Daoy (cell line): Measurements from ENCODE around the gene IL17RB. TPM values are rescaled to one million over a fixed set of nuclear protein-coding genes. Genes with fewer than 3 reads are reported as not detected.
A peak's percentile ranks its signal among the peaks of the same experiment; 100 is the strongest.

ENCODE experiments used
- DNase-seq: peaks from one replicate; pipeline ENCODE4 v3.0.0-alpha.2; 2015; ENCODE audit warnings: low read depth
- total RNA-seq: library from RNA; depleted of rRNA; stranded (reverse); fragments of >200 nt; shearing (Covaris generic); gene quantifications from 2 replicates; pipeline ENCODE4 v1.2.3, GENCODE V29; 2014; rRNA removed

Gene IL17RB, protein sequence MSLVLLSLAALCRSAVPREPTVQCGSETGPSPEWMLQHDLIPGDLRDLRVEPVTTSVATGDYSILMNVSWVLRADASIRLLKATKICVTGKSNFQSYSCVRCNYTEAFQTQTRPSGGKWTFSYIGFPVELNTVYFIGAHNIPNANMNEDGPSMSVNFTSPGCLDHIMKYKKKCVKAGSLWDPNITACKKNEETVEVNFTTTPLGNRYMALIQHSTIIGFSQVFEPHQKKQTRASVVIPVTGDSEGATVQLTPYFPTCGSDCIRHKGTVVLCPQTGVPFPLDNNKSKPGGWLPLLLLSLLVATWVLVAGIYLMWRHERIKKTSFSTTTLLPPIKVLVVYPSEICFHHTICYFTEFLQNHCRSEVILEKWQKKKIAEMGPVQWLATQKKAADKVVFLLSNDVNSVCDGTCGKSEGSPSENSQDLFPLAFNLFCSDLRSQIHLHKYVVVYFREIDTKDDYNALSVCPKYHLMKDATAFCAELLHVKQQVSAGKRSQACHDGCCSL
- 1.9 and 3.1 TPM in 2 replicates for total RNA-seq

DNA sequence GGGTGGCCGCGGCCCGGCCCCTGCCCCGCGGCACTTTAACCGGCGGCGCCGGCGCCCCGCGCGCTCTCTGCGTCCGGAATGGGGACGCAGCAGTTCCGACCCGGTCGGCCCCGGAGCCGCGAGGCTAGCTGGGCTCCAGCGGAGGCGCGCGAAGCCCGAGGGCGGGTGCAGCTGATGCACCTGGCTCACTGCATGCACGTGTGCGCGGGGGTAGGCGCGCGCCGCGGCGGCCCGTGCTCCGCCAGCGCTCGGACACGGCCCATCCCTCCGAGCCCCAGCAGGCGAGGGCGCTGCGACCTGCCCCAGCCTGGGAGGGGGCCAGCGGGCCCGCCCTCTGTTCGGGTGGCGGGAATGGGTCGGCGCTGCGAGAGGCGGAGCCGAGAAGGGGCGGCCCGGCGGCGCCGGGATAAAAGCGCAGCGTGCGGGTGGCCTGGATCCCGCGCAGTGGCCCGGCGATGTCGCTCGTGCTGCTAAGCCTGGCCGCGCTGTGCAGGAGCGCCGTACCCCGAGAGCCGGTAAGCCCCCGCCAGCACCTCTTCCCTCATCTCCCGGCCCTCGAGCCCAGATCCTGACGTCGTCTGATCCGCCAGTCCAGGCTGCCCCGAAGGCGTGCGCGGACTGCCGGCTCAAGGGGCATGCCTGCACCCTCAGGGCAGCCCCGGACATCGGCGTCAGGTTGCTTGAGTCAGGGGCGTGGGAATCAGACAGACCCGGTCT, at the start of gene IL17RB, which contains the start of gene CHDH:
IL17RB (plus strand) TSS at position 435 of the 717 bp plus-strand sequence; CDS start at position 456, 21 bp downstream.
CHDH (minus strand) TSS at position 286 of the 717 bp plus-strand sequence. CDS start 22,411 bp downstream, outside the sequence.
- peak; percentile 57 for DNase-seq

DNA sequence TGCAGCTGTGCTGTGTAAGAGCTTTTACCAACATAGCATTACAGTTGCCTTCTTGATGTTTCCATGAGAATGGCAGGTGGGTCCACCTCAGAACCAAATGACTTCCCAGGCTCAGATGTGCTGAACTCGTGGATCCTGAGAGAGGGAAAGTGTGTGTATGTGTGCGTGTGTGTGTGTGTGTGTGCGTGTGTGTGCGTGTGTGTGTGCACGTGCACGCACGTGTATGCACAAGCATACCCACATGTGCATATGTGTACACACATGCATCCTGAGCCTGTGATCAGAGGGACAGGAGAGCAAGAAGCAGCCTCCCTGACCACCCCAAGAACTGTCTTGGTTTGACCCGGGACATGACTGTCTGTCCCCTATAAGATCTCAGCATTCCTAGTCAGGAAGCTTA, 48.2 kb upstream of the IL17RB start:
- DNase-seq = no peak

DNA sequence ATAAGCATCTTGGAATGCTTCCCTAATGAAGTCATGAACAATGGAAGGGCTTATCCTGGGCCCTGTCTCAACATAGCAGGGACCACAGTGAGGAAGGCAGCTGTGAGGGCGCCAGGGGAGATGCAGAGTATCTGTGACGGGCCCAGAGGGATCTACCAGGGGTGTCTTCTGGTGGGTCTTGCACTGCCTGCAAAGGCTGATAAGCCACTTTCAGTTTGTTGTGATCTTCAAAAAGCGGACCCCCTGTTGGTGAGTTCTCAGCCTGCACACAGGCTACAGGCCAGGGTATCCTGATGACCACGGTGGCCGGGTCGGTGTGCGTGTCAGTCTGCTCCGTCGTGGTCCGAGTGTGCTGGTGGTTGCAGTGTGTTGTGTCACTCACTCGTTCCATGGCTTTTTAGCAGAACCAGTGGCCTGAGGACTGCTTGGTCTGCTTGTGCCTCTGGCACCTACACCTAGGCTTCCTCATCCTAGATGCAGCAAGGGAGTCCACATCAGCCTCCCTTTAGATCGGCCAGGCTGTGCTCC, 47.0 kb upstream of the IL17RB start:
- DNase-seq = no peak

- DNase-seq = no peak
These were observed 46.1 kb upstream of the IL17RB start for GRCh38 chr3:53800041-53800906.

- DNase-seq = no peak
These were observed 45.0 kb upstream of the IL17RB start for GRCh38 chr3:53801319-53801718.

DNA sequence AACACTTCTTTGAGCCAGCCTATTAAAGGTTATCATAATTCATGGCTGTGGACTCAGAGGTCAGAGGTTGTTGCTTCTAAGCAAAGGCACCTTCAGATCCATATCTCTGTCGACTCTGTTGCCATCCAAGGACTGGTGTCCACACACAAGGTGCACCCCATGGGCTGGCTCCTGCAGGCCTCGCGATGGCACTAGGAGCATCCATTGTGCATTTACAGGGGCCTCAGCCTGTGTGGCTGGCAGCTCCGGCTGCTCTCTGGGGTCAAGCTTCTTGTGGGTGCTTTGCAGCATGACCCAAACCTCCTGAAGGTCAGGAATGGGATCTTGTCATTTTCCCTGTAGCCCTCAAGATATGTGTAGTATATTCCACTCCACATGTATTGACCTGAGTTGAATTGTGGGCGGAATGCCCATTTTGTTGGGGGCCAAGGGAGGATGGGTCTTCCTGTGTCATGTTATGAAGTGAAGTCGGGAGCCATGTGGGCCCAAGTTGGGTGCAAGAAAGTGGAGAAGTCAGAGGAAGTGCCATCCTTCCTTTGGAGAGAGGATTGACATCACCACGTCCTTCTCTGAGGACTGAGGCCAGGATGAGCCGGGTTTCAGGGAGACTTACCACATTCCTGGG, 44.0 kb upstream of the IL17RB start:
- DNase-seq = no peak

- DNase-seq = no peak
These were observed 43.1 kb upstream of the IL17RB start for GRCh38 chr3:53803124-53803815.

DNA sequence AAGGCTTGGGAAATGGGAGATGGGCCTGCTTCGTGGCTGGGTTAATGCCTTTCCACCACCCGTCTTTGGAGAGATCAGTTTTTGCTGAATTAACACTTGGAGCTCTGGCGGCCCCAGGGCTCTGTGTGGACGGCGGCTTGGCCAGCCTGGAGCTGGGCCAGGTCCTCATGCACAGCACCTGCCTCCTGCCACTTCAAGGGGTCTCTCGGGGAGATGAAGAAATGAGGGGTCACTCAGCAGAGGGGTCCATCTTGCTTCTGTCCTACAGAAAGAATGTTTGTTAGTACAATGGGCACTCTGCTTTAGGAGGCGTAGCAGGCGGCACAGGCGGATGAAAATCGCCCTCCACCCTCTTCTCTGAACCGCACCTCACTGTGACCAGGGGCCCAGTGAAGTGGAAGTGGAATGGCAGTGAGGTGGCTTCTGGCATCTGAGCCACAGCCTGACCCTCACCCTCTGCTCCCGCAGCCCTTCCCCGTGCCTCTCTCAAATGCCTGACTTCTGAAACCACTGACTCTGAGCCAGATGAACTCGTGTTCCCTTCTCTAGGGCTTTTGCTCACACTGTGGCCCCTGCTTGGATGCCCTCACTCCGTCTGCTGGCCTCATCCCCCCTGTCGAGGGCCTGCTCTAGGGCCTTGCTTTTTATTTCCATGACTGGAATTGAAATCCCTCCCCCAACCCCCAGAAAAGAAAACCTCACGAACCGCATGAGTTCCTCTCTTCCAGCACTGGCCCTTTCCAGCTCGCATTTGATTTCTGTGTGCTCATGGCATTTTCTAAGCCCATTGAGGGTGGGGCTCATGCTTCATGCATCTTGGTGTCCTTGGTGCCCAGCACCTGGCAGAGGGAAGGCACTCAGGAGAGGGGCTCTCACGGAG, 42.3 kb upstream of the IL17RB start:
- no peak for DNase-seq

DNA sequence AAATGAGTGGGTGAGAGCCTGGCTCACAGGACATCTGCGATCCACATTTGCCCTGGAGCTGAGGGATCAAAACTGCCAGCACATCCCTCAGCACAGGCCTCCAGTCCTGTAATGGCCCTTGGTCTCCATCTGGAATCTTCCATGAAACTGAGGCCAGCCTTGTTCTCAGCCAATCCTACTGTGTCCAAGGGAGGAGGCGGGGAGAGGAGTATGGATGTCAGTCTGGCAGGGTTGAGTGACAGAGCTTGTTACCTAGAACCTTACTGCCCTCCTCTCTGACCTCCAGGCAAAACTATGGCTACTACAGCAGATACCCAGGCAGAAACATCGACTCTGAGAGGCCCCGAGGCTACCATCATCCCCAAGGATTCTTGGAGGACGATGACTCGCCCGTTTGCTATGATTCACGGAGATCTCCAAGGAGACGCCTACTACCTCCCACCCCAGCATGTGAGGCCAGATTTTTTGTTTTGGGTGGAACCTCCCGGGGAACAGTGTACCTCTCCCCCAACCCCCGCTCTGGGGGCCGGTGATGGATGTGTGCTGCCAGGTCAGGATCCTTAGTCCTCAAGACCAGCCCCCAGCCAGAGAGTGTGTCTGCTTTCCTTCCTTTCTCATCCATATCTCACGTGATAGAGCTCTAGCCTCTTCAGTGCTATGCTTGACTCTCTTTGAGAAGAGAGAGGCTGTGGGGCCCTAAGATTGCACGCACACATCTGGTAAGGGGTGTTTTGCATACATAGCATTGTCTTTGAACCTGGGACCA, 41.5 kb upstream of the IL17RB start:
- peak; percentile 62 for DNase-seq

- DNase-seq = no peak
These were observed 40.8 kb upstream of the IL17RB start for GRCh38 chr3:53805463-53806159.

- DNase-seq = no peak
These were observed 39.9 kb upstream of the IL17RB start for GRCh38 chr3:53806182-53807116.

- no peak for DNase-seq
These were observed 39.1 kb upstream of the IL17RB start for GRCh38 chr3:53807117-53807810.

DNA sequence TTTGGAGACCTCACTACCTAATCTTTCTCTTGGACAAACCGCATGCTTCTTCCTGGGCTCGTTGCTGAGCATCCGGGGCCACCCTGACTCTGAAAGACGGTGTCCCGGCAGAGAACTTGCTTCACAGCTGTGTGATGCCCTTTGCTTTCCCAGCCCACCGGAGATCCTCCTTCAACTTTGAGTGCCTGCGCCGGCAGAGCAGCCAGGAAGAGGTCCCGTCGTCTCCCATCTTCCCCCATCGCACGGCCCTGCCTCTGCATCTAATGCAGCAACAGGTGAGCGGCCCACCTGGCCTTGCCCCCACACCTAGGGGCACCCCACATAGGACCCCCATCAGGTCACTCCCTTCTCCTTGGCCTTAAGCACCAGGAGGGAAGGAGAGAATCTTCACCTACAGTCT, 37.9 kb upstream of the IL17RB start:
- DNase-seq = no peak

DNA sequence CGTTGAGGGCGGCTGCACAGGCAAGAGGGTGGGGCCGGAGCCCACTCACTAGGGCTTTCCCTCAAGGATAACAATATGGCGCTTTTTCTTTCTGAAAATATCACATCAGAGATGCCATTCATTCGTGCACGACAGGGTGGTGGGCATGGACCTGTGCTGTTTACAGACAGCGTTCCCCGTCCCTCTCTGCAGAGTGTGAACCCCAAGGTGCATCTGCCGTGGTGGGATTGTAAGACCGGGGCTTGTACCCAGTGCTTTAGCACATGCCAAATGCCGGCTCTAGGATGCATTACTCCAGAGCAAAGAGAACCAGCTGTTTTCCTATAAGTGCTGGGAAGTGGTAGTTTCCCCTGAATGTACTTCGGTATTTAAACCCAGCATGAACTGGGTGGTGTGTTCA, 37.1 kb upstream of the IL17RB start:
- DNase-seq = no peak

DNA sequence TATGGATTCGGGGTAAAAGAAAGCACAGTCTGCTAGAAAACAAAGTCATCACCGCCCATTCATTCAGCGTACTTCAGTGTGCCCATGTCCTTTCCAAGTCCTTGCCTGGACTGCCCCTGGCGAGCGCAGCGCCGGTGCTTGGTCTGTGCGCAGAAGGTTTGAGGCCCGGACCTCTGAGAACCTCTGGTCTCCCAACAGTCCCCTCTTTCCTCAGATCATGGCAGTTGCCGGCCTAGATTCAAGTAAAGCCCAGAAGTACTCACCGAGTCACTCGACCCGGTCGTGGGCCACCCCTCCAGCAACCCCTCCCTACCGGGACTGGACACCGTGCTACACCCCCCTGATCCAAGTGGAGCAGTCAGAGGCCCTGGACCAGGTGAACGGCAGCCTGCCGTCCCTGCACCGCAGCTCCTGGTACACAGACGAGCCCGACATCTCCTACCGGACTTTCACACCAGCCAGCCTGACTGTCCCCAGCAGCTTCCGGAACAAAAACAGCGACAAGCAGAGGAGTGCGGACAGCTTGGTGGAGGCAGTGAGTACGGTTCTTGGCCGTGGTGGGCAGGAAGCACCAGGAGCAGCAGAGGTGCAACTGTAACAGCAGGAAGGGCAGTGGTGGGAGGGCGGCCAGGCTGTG, 36.5 kb upstream of the IL17RB start:
- DNase-seq = no peak
